ENCODE results near the gene MREG.

MREG gene

GRCh38 chr2:216013080-216013909 is at the start of gene MREG:
Gene MREG, minus strand, starts transcription at chr2:216013551. Its CDS starts 224 bp downstream, at chr2:216013327.
- peak; percentile 93 for DNase-seq (ENCODE audit: low spot score)
- TF ChIP-seq CTCF (IDR thresholded peaks at IDR 0.05; ENCODE audit: extremely low read depth, missing control alignments) = peak; percentile 85

- TF ChIP-seq CTCF (IDR thresholded peaks at IDR 0.05; ENCODE audit: extremely low read depth, missing control alignments) = no peak
- DNase-seq (ENCODE audit: low spot score) = no peak
These were observed 46.0 kb upstream of the MREG start for GRCh38 chr2:216059233-216059834.

- no peak for TF ChIP-seq CTCF (IDR thresholded peaks at IDR 0.05; ENCODE audit: extremely low read depth, missing control alignments)
- peak; percentile 71 for DNase-seq (ENCODE audit: low spot score)
These were observed 44.4 kb upstream of the MREG start for GRCh38 chr2:216057688-216058193.

- no peak for TF ChIP-seq CTCF (IDR thresholded peaks at IDR 0.05; ENCODE audit: extremely low read depth, missing control alignments)
- DNase-seq (ENCODE audit: low spot score) = peak; percentile 38
These were observed 43.4 kb upstream of the MREG start for GRCh38 chr2:216056739-216057138.

GRCh38 chr2:216055680-216056079 is 42.3 kb upstream of the MREG start:
- no peak for DNase-seq (ENCODE audit: low spot score)
- TF ChIP-seq CTCF (IDR thresholded peaks at IDR 0.05; ENCODE audit: extremely low read depth, missing control alignments) = no peak

GRCh38 chr2:216052420-216052819 is 39.1 kb upstream of the MREG start:
- TF ChIP-seq CTCF (IDR thresholded peaks at IDR 0.05; ENCODE audit: extremely low read depth, missing control alignments) = no peak
- DNase-seq (ENCODE audit: low spot score) = no peak

- DNase-seq (ENCODE audit: low spot score) = no peak
- no peak for TF ChIP-seq CTCF (IDR thresholded peaks at IDR 0.05; ENCODE audit: extremely low read depth, missing control alignments)
These were observed 38.0 kb upstream of the MREG start for GRCh38 chr2:216051350-216051749.
